ENCODE data around the gene DDX24. TPM values are rescaled to one million over a fixed set of nuclear protein-coding genes. Genes with fewer than 3 reads are reported as not detected.
A peak's percentile ranks its signal among the peaks of the same experiment; 100 is the strongest.

The DDX24 gene
- total and polyA plus RNA-seq, 7 experiments from 2014 or later = 190 to 438 (median 320) TPM

DNA sequence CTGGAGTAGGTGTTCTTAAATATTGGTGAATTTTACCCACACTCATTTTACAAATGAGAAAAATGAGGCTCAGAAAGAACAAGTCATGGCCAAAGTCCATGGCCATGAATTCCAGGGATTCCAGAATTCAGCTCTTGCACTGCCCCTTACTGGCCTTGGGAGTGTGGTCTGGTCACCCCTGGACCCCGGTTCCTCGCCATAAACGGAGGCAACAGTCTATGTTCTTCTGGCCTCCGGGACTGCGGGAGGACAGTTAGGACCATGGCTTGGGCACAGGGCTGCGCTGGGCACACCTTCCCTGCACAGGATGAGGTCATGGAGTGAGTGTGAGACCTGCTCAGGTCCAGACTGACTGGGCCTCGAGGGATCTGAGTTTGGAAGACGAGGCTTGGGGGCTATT is 77.0 kb downstream of the DDX24 start:
- H3K36me3 Mint-ChIP-seq = no peaks in the 10 kb centered on the region
- H3K4me1 Mint-ChIP-seq = peaks cover 5 to 44% (median 10%) of the 10 kb centered on the region in 7 donors
- POLR2A ChIA-PET = no interaction called here
- no peaks in the 10 kb centered on the region for H3K27me3 ChIP-seq (ENCODE audit: control insufficient read depth in 2 of 2, insufficient read depth in 2 of 2, low read length in 2 of 2)
- H3K4me3 ChIP-seq (ENCODE audit: low read length) = no peak overlapping the region
- H3K27me3 Mint-ChIP-seq = peaks cover 6 to 20% (median 8%) of the 10 kb centered on the region in 5 donors
- H3K27ac Mint-ChIP-seq = no peak overlapping the region
- intact Hi-C loops (cut with micrococcal nuclease) = loop anchor here in 1 of 2 donors (5.0 kb wide), 1 partner anchor 47 kb away; no protein-coding TSS in a partner anchor
- DNase-seq (no peak), ATAC-seq (no peak)
- no peaks in the 10 kb centered on the region for H3K9me3 ChIP-seq (ENCODE audit: control insufficient read depth in 2 of 3, low read length in 3 of 3)
- no peak overlapping the region for H3K27ac ChIP-seq (ENCODE audit: low read depth, low read length)
- H3K36me3 ChIP-seq (ENCODE audit: control insufficient read depth in 2 of 3, insufficient read depth in 3 of 3, low read length in 3 of 3) = no peaks in the 10 kb centered on the region
- H3K4me3 Mint-ChIP-seq = no peak overlapping the region
- peaks cover 0 to 2% (median 0%) of the 10 kb centered on the region in 11 donors for H3K9me3 Mint-ChIP-seq
- CTCF ChIA-PET = interaction anchor here (0.9 to 9.9 kb wide), 6 partner anchors 14 to 65 kb away, joined by 3 to 139 read pairs (median 4); no protein-coding TSS in a partner anchor
- H3K4me1 ChIP-seq (ENCODE audit: control insufficient read depth in 2 of 2, insufficient read depth in 2 of 2, low read length in 2 of 2) = peaks cover 6 to 10% of the 10 kb centered on the region in 2 donors

- intact Hi-C loops (cut with micrococcal nuclease) = loop anchor here in 1 of 2 donors (5.0 kb wide), 1 partner anchor 46 kb away; no protein-coding TSS in a partner anchor
- peaks cover 4 to 6% of the 10 kb centered on the region in 2 donors for H3K4me1 ChIP-seq (ENCODE audit: control insufficient read depth in 2 of 2, insufficient read depth in 2 of 2, low read length in 2 of 2)
- peaks cover 0 to 2% (median 0%) of the 10 kb centered on the region in 11 donors for H3K9me3 Mint-ChIP-seq
- no peak for DNase-seq
- no peaks in the 10 kb centered on the region for H3K9me3 ChIP-seq (ENCODE audit: control insufficient read depth in 2 of 3, low read length in 3 of 3)
- ChIA-PET CTCF (interaction anchor here (0.9 to 9.9 kb wide), 4 partner anchors 13 to 64 kb away, joined by 3 to 139 read pairs (median 8); no protein-coding TSS in a partner anchor), POLR2A (no interaction called here)
- no peak overlapping the region for H3K4me3 ChIP-seq (ENCODE audit: low read length)
- H3K27me3 ChIP-seq (ENCODE audit: control insufficient read depth in 2 of 2, insufficient read depth in 2 of 2, low read length in 2 of 2) = no peaks in the 10 kb centered on the region
- H3K27me3 Mint-ChIP-seq = peaks cover 6 to 20% (median 8%) of the 10 kb centered on the region in 5 donors
- no peak for ATAC-seq
- H3K27ac ChIP-seq (ENCODE audit: low read depth, low read length) = no peak overlapping the region
- H3K4me3 Mint-ChIP-seq = no peak overlapping the region
- no peak overlapping the region for H3K27ac Mint-ChIP-seq
- peaks cover 5 to 40% (median 10%) of the 10 kb centered on the region in 7 donors for H3K4me1 Mint-ChIP-seq
- H3K36me3 Mint-ChIP-seq = no peaks in the 10 kb centered on the region
- no peaks in the 10 kb centered on the region for H3K36me3 ChIP-seq (ENCODE audit: control insufficient read depth in 2 of 3, insufficient read depth in 3 of 3, low read length in 3 of 3)
These were observed 77.6 kb downstream of the DDX24 start for GRCh38 chr14:94003397-94003796.

- ATAC-seq (peak; percentile 85), DNase-seq (peak; percentile 28 to 63 (median 51))
- H3K4me1 ChIP-seq (ENCODE audit: control insufficient read depth in 2 of 2, insufficient read depth in 2 of 2, low read length in 2 of 2) = peaks cover 4 to 6% of the 10 kb centered on the region in 2 donors
- H3K36me3 ChIP-seq (ENCODE audit: control insufficient read depth in 2 of 3, insufficient read depth in 3 of 3, low read length in 3 of 3) = no peaks in the 10 kb centered on the region
- H3K9me3 ChIP-seq (ENCODE audit: control insufficient read depth in 2 of 3, low read length in 3 of 3) = no peaks in the 10 kb centered on the region
- ChIA-PET CTCF (interaction anchor here (1.0 to 9.9 kb wide), 8 partner anchors 11 to 135 kb away, joined by 3 to 139 read pairs (median 8); no protein-coding TSS in a partner anchor), POLR2A (interaction anchor here (0.8 to 2.3 kb wide), 2 partner anchors 23 to 62 kb away, joined by 3 to 9 read pairs; no protein-coding TSS in a partner anchor)
- H3K4me3 ChIP-seq (ENCODE audit: low read length) = no peak overlapping the region
- no peak overlapping the region for H3K27ac ChIP-seq (ENCODE audit: low read depth, low read length)
- intact Hi-C loops (cut with micrococcal nuclease) = loop anchor here (1.0 to 5.0 kb wide), 6 partner anchors 23 to 62 kb away; no protein-coding TSS in a partner anchor
- peak overlapping the region in 2 of 9 donors; percentile 38 to 78 for H3K27ac Mint-ChIP-seq
- peak overlapping the region in 9 of 10 donors; percentile 23 to 57 (median 53) for H3K4me3 Mint-ChIP-seq
- H3K4me1 Mint-ChIP-seq = peaks cover 2 to 45% (median 10%) of the 10 kb centered on the region in 7 donors
- H3K9me3 Mint-ChIP-seq = peaks cover 0 to 2% (median 0%) of the 10 kb centered on the region in 11 donors
- no peaks in the 10 kb centered on the region for H3K27me3 ChIP-seq (ENCODE audit: control insufficient read depth in 2 of 2, insufficient read depth in 2 of 2, low read length in 2 of 2)
- H3K27me3 Mint-ChIP-seq = peaks cover 6 to 19% (median 8%) of the 10 kb centered on the region in 5 donors
- no peaks in the 10 kb centered on the region for H3K36me3 Mint-ChIP-seq
These were observed 79.3 kb downstream of the DDX24 start for GRCh38 chr14:94001501-94002396.

GRCh38 chr14:94001016-94001415 is 80.0 kb downstream of the DDX24 start:
- POLR2A ChIA-PET = interaction anchor here (0.8 to 2.3 kb wide), 2 partner anchors 22 to 61 kb away, joined by 3 to 9 read pairs; no protein-coding TSS in a partner anchor
- H3K36me3 ChIP-seq (ENCODE audit: control insufficient read depth in 2 of 3, insufficient read depth in 3 of 3, low read length in 3 of 3) = no peaks in the 10 kb centered on the region
- Mint-ChIP-seq H3K4me3 (no peak overlapping the region), H3K36me3 (no peaks in the 10 kb centered on the region), H3K27ac (no peak overlapping the region), H3K27me3 (peaks cover 6 to 16% (median 8%) of the 10 kb centered on the region in 5 donors), H3K4me1 (peaks cover 2 to 47% (median 10%) of the 10 kb centered on the region in 7 donors), H3K9me3 (peaks cover 0 to 2% (median 0%) of the 10 kb centered on the region in 11 donors)
- CTCF ChIA-PET = interaction anchor here (1.0 to 9.9 kb wide), 9 partner anchors 10 to 136 kb away, joined by 3 to 139 read pairs (median 7); no protein-coding TSS in a partner anchor
- no peaks in the 10 kb centered on the region for H3K9me3 ChIP-seq (ENCODE audit: control insufficient read depth in 2 of 3, low read length in 3 of 3)
- intact Hi-C loops (cut with micrococcal nuclease) = loop anchor here (1.0 to 5.0 kb wide), 6 partner anchors 22 to 62 kb away; no protein-coding TSS in a partner anchor
- ATAC-seq (no peak), DNase-seq (no peak)
- no peak overlapping the region for H3K4me3 ChIP-seq (ENCODE audit: low read length)
- H3K4me1 ChIP-seq (ENCODE audit: control insufficient read depth in 2 of 2, insufficient read depth in 2 of 2, low read length in 2 of 2) = peaks cover 4 to 6% of the 10 kb centered on the region in 2 donors
- H3K27ac ChIP-seq (ENCODE audit: low read depth, low read length) = no peak overlapping the region
- H3K27me3 ChIP-seq (ENCODE audit: control insufficient read depth in 2 of 2, insufficient read depth in 2 of 2, low read length in 2 of 2) = no peaks in the 10 kb centered on the region

GRCh38 chr14:94000267-94000666 is 80.7 kb downstream of the DDX24 start:
- DNase-seq = no peak
- H3K4me1 ChIP-seq (ENCODE audit: control insufficient read depth in 2 of 2, insufficient read depth in 2 of 2, low read length in 2 of 2) = peaks cover 4 to 6% of the 10 kb centered on the region in 2 donors
- no peak for ATAC-seq
- Mint-ChIP-seq H3K9me3 (peaks cover 0 to 2% (median 0%) of the 10 kb centered on the region in 11 donors), H3K27me3 (peaks cover 5 to 12% (median 7%) of the 10 kb centered on the region in 5 donors), H3K4me3 (no peak overlapping the region), H3K27ac (no peak overlapping the region), H3K4me1 (peaks cover 2 to 49% (median 10%) of the 10 kb centered on the region in 7 donors), H3K36me3 (no peaks in the 10 kb centered on the region)
- H3K27ac ChIP-seq (ENCODE audit: low read depth, low read length) = no peak overlapping the region
- intact Hi-C loops (cut with micrococcal nuclease) = loop anchor here (2.0 to 5.0 kb wide), 3 partner anchors 21 to 43 kb away; no protein-coding TSS in a partner anchor
- H3K36me3 ChIP-seq (ENCODE audit: control insufficient read depth in 2 of 3, insufficient read depth in 3 of 3, low read length in 3 of 3) = no peaks in the 10 kb centered on the region
- no peaks in the 10 kb centered on the region for H3K9me3 ChIP-seq (ENCODE audit: control insufficient read depth in 2 of 3, low read length in 3 of 3)
- CTCF ChIA-PET = interaction anchor here (0.7 to 9.9 kb wide), 10 partner anchors 9 to 61 kb away, joined by 3 to 139 read pairs (median 8); partner anchors contain the start of gene ASB2
- no peak overlapping the region for H3K4me3 ChIP-seq (ENCODE audit: low read length)
- POLR2A ChIA-PET = interaction anchor here (2.3 kb wide), 1 partner anchor 61 kb away, joined by 9 read pairs; no protein-coding TSS in a partner anchor
- no peaks in the 10 kb centered on the region for H3K27me3 ChIP-seq (ENCODE audit: control insufficient read depth in 2 of 2, insufficient read depth in 2 of 2, low read length in 2 of 2)

DNA sequence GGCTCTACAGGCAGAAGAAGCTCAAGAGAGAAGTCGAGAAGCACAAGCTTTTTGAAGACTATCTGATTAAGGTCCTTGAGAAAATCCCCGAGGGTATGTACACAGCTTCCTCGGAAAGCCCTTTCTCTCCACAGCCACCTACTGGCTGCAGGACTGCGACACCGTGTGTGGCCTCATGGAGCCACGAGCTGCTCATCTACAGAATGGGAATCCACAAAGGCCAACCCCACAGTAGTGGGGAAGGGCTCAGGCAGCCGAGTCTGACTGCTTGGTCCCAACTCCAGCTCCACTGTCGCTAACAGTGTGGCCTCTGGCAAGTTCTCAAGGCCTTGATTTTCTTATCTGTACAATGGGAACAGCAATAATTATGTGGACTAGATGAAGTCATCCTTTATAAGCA is 81.4 kb downstream of the DDX24 start:
- POLR2A ChIA-PET = interaction anchor here (2.3 kb wide), 1 partner anchor 60 kb away, joined by 9 read pairs; no protein-coding TSS in a partner anchor
- no peak for ATAC-seq
- Mint-ChIP-seq H3K9me3 (peaks cover 0 to 2% (median 0%) of the 10 kb centered on the region in 11 donors), H3K27me3 (peaks cover 0 to 6% (median 2%) of the 10 kb centered on the region in 5 donors), H3K27ac (peak overlapping the region in 1 of 9 donors; percentile 47), H3K36me3 (no peaks in the 10 kb centered on the region), H3K4me1 (peaks cover 2 to 45% (median 10%) of the 10 kb centered on the region in 7 donors), H3K4me3 (no peak overlapping the region)
- no peaks in the 10 kb centered on the region for H3K36me3 ChIP-seq (ENCODE audit: control insufficient read depth in 2 of 3, insufficient read depth in 3 of 3, low read length in 3 of 3)
- no peak overlapping the region for H3K27ac ChIP-seq (ENCODE audit: low read depth, low read length)
- H3K9me3 ChIP-seq (ENCODE audit: control insufficient read depth in 2 of 3, low read length in 3 of 3) = no peaks in the 10 kb centered on the region
- intact Hi-C loops (cut with micrococcal nuclease) = no loop called here
- CTCF ChIA-PET = interaction anchor here (0.6 to 9.9 kb wide), 10 partner anchors 8 to 60 kb away, joined by 3 to 139 read pairs (median 6); partner anchors contain the start of gene ASB2
- H3K27me3 ChIP-seq (ENCODE audit: control insufficient read depth in 2 of 2, insufficient read depth in 2 of 2, low read length in 2 of 2) = no peaks in the 10 kb centered on the region
- DNase-seq = no peak
- no peak overlapping the region for H3K4me3 ChIP-seq (ENCODE audit: low read length)
- H3K4me1 ChIP-seq (ENCODE audit: control insufficient read depth in 2 of 2, insufficient read depth in 2 of 2, low read length in 2 of 2) = peaks cover 4 to 6% of the 10 kb centered on the region in 2 donors

Data from naive thymus-derived CD4-positive, alpha-beta T cell (primary cell).